OCI-LY7 (cell line): Measurements from ENCODE around the gene WWOX.

ENCODE experiments used
- EZH2phosphoT487 ChIP-seq: fragments of 200-600 bp; sonication (generic); IDR thresholded peaks from 2 replicates; pipeline ENCODE4 v1.6.1; 2018; ENCODE audit warnings: low read depth, borderline replicate concordance, mild to moderate bottlenecking, mixed run types, antibody characterized with exemption, low read length, moderate library complexity, mixed read lengths
- TF ChIP-seq, protein P1 (sequence below): fragments of 200-600 bp; sonication (generic); conservative IDR thresholded peaks from 2 replicates; pipeline ENCODE4 v1.5.1; 2014; ENCODE audit warnings: mild to moderate bottlenecking, antibody characterized with exemption, low read length, moderate library complexity, mixed read lengths

DNA sequence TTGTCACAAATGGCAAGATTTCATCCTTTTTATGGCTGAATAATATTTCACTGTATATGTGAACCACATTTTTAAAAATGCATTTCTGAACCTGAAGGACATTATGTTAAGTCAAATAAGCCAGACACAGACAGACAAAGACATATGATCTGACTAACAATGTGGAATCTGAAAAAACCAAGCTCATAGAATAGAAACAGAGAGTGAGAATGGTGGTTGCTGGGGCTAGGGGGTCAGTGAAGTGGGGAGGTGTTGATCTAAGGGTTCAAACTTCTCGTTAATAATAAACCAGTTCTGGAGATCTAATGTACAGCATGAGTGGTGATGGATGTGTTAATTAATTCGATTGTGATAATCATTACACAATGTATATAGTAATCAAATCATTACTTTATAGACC is 475.1 kb downstream of the WWOX start:
- TF ChIP-seq, protein P1, sequence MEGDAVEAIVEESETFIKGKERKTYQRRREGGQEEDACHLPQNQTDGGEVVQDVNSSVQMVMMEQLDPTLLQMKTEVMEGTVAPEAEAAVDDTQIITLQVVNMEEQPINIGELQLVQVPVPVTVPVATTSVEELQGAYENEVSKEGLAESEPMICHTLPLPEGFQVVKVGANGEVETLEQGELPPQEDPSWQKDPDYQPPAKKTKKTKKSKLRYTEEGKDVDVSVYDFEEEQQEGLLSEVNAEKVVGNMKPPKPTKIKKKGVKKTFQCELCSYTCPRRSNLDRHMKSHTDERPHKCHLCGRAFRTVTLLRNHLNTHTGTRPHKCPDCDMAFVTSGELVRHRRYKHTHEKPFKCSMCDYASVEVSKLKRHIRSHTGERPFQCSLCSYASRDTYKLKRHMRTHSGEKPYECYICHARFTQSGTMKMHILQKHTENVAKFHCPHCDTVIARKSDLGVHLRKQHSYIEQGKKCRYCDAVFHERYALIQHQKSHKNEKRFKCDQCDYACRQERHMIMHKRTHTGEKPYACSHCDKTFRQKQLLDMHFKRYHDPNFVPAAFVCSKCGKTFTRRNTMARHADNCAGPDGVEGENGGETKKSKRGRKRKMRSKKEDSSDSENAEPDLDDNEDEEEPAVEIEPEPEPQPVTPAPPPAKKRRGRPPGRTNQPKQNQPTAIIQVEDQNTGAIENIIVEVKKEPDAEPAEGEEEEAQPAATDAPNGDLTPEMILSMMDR, result no peak
- TF ChIP-seq EZH2phosphoT487, result no peak
